HEK293 (cell line): ENCODE results near the gene PANK4.

Source experiments
- CTCF ChIA-PET: fragments of 350-600 bp; formaldehyde crosslinking; extraction: SDS; loops from one replicate; lab custom pipeline; 2021; ENCODE audit warnings: antibody characterized with exemption; lab: Yijun Ruan, JAX
- POLR2A ChIA-PET: fragments of 300-600 bp; formaldehyde crosslinking; extraction: SDS; loops from one replicate; lab custom pipeline; 2020; ENCODE audit warnings: antibody characterized with exemption, inconsistent platforms; lab: Yijun Ruan, JAX
- H3K27ac ChIP-seq: fragments of 200-500 bp; sonication (Bioruptor generic); 2 replicates; pipeline ENCODE4 v1.5.1; 2014; ENCODE audit warnings: low read depth, low read length, control low read depth, inconsistent platforms; ENCODE audit errors: extremely low read depth
- H3K36me3 ChIP-seq, 2 experiments: fragments of 200-500 bp in 1 of 2; sonication (Bioruptor generic) in 1 of 2; 1 replicate in 1 of 2; 2 replicates in 1 of 2; pipeline ENCODE4 v1.5.1; 2014 to 2017; ENCODE audit warnings: inconsistent platforms in 2 of 2, low read length in 2 of 2; ENCODE audit not compliant: control insufficient read depth in 2 of 2, insufficient read depth in 1 of 2
- H3K4me1 ChIP-seq: fragments of 200-500 bp; sonication (Bioruptor generic); 2 replicates; pipeline ENCODE4 v1.5.1; 2014; ENCODE audit warnings: mild to moderate bottlenecking, low read length, inconsistent platforms; ENCODE audit not compliant: control insufficient read depth, insufficient read depth
- H3K4me3 ChIP-seq: 2 replicates; pipeline ENCODE4 v1.5.1; 2011; ENCODE audit warnings: low read depth, mild to moderate bottlenecking, control low read depth, low read length, moderate library complexity
- H3K9me3 ChIP-seq: fragments of 200-500 bp; sonication (Bioruptor generic); 2 replicates; pipeline ENCODE4 v1.5.1; 2014; ENCODE audit warnings: low read depth, low read length, inconsistent platforms; ENCODE audit not compliant: control insufficient read depth, insufficient read depth
- GLIS2 ChIP-seq: fragments of 450-650 bp; formaldehyde crosslinking; IDR thresholded peaks from 2 replicates; pipeline ENCODE4 v1.5.1; 2016; ENCODE audit warnings: missing biosample characterization, missing genetic modification characterization
- HIC1 ChIP-seq: fragments of 450-650 bp; formaldehyde crosslinking; IDR thresholded peaks from 2 replicates; pipeline ENCODE4 v1.5.1; 2016; ENCODE audit warnings: missing biosample characterization, missing genetic modification characterization
- HOXC10 ChIP-seq: sonication (generic); formaldehyde crosslinking; IDR thresholded peaks from 2 replicates; pipeline ENCODE4 v1.8.1; 2023; ENCODE audit warnings: mild to moderate bottlenecking, missing genetic modification reagents
- KLF1 ChIP-seq: fragments of 450-650 bp; formaldehyde crosslinking; IDR thresholded peaks from 2 replicates; pipeline ENCODE4 v1.5.1; 2016; ENCODE audit warnings: missing biosample characterization, missing genetic modification characterization
- MZF1 ChIP-seq: fragments of 450-650 bp; formaldehyde crosslinking; IDR thresholded peaks from 2 replicates; pipeline ENCODE4 v1.5.1; 2017; ENCODE audit warnings: missing biosample characterization, missing genetic modification characterization, borderline replicate concordance
- PATZ1 ChIP-seq: fragments of 450-650 bp; formaldehyde crosslinking; IDR thresholded peaks from 2 replicates; pipeline ENCODE4 v1.5.1; 2016; ENCODE audit warnings: missing biosample characterization, missing genetic modification characterization
- PBX3 ChIP-seq: sonication (generic); formaldehyde crosslinking; IDR thresholded peaks from 2 replicates; pipeline ENCODE4 v1.8.1; 2022; ENCODE audit warnings: mild to moderate bottlenecking, moderate library complexity, missing genetic modification reagents
- REPIN1 ChIP-seq: fragments of 450-650 bp; formaldehyde crosslinking; IDR thresholded peaks from 2 replicates; pipeline ENCODE4 v1.5.1; 2017; ENCODE audit warnings: missing biosample characterization, missing genetic modification characterization, low read depth
- SALL2 ChIP-seq: fragments of 450-650 bp; formaldehyde crosslinking; IDR thresholded peaks from 2 replicates; pipeline ENCODE4 v1.5.0; 2017; ENCODE audit warnings: missing biosample characterization, mild to moderate bottlenecking, missing genetic modification characterization, borderline replicate concordance
- SCRT1 ChIP-seq: fragments of 450-650 bp; formaldehyde crosslinking; IDR thresholded peaks from 2 replicates; pipeline ENCODE4 v1.5.1; 2016; ENCODE audit warnings: missing biosample characterization, missing genetic modification characterization, borderline replicate concordance
- SETDB1 ChIP-seq: IDR thresholded peaks from one replicate; pipeline ENCODE4 v1.6.1; 2017; ENCODE audit warnings: mild to moderate bottlenecking, low read length, moderate library complexity, mixed read lengths; ENCODE audit not compliant: insufficient read length
- ZBTB20 ChIP-seq: fragments of 450-650 bp; formaldehyde crosslinking; IDR thresholded peaks from 2 replicates; pipeline ENCODE4 v1.5.1; 2016; ENCODE audit warnings: missing biosample characterization, missing genetic modification characterization
- ZBTB21 ChIP-seq: fragments of 450-650 bp; formaldehyde crosslinking; IDR thresholded peaks from 2 replicates; pipeline ENCODE4 v1.5.1; 2017; ENCODE audit warnings: missing biosample characterization, missing genetic modification characterization
- ZBTB44 ChIP-seq: fragments of 450-650 bp; IDR thresholded peaks from 2 replicates; pipeline ENCODE4 v1.5.1; 2018; ENCODE audit warnings: missing biosample characterization, mild to moderate bottlenecking, missing genetic modification characterization
- ZBTB48 ChIP-seq: fragments of 450-650 bp; formaldehyde crosslinking; IDR thresholded peaks from 2 replicates; pipeline ENCODE4 v1.5.1; 2016; ENCODE audit warnings: missing biosample characterization, missing genetic modification characterization
- ZFP69B ChIP-seq: fragments of 450-650 bp; formaldehyde crosslinking; IDR thresholded peaks from 2 replicates; pipeline ENCODE4 v1.5.1; 2016; ENCODE audit warnings: missing biosample characterization, missing genetic modification characterization
- ZNF10 ChIP-seq: fragments of 450-650 bp; formaldehyde crosslinking; IDR thresholded peaks from 2 replicates; pipeline ENCODE4 v1.5.1; 2017; ENCODE audit warnings: missing biosample characterization, missing genetic modification characterization
- ZNF138 ChIP-seq: fragments of 450-650 bp; formaldehyde crosslinking; IDR thresholded peaks from 2 replicates; pipeline ENCODE4 v1.5.1; 2016; ENCODE audit warnings: missing biosample characterization, missing genetic modification characterization, borderline replicate concordance
- ZNF184 ChIP-seq: fragments of 450-650 bp; IDR thresholded peaks from 2 replicates; pipeline ENCODE4 v1.5.1; 2018; ENCODE audit warnings: missing biosample characterization, mild to moderate bottlenecking, missing genetic modification characterization
- ZNF2 ChIP-seq: fragments of 450-650 bp; formaldehyde crosslinking; IDR thresholded peaks from 2 replicates; pipeline ENCODE4 v1.5.1; 2016; ENCODE audit warnings: missing biosample characterization, missing genetic modification characterization
- ZNF416 ChIP-seq: fragments of 450-650 bp; formaldehyde crosslinking; IDR thresholded peaks from 2 replicates; pipeline ENCODE4 v1.5.1; 2016; ENCODE audit warnings: missing biosample characterization, missing genetic modification characterization
- ZNF449 ChIP-seq: fragments of 450-650 bp; formaldehyde crosslinking; IDR thresholded peaks from 2 replicates; pipeline ENCODE4 v1.5.1; 2017; ENCODE audit warnings: missing biosample characterization, mild to moderate bottlenecking, missing genetic modification characterization, moderate library complexity
- ZNF48 ChIP-seq: fragments of 450-650 bp; formaldehyde crosslinking; IDR thresholded peaks from 2 replicates; pipeline ENCODE4 v1.5.1; 2016; ENCODE audit warnings: missing biosample characterization, missing genetic modification characterization
- ZNF514 ChIP-seq: fragments of 450-650 bp; formaldehyde crosslinking; IDR thresholded peaks from 2 replicates; pipeline ENCODE4 v1.5.1; 2016; ENCODE audit warnings: missing biosample characterization, missing genetic modification characterization
- ZNF530 ChIP-seq: fragments of 450-650 bp; formaldehyde crosslinking; IDR thresholded peaks from 2 replicates; pipeline ENCODE4 v1.5.1; 2016; ENCODE audit warnings: low read depth, missing biosample characterization, missing genetic modification characterization
- ZNF561 ChIP-seq: fragments of 450-650 bp; IDR thresholded peaks from 2 replicates; pipeline ENCODE4 v1.5.1; 2018; ENCODE audit warnings: missing biosample characterization, missing genetic modification characterization, borderline replicate concordance
- ZNF624 ChIP-seq: fragments of 450-650 bp; formaldehyde crosslinking; IDR thresholded peaks from 2 replicates; pipeline ENCODE4 v1.5.1; 2017; ENCODE audit warnings: missing biosample characterization, missing genetic modification characterization
- ZNF658 ChIP-seq: fragments of 450-650 bp; formaldehyde crosslinking; IDR thresholded peaks from 2 replicates; pipeline ENCODE4; 2016; ENCODE audit warnings: missing biosample characterization, missing genetic modification characterization
- ZSCAN5A ChIP-seq: fragments of 450-650 bp; formaldehyde crosslinking; IDR thresholded peaks from 2 replicates; pipeline ENCODE4 v1.5.1; 2016; ENCODE audit warnings: missing biosample characterization, missing genetic modification characterization

PANK4 gene

GRCh38 chr1:2548068-2548589, 21.7 kb upstream of the PANK4 start:
- CTCF ChIA-PET = interaction anchor here (0.8 to 3.8 kb wide), 14 partner anchors 13 to 232 kb away, joined by 3 to 31 read pairs (median 4); partner anchors contain the start of genes PANK4 and PEX10
- Histone ChIP-seq H3K4me3 (no peak overlapping the region), H3K27ac (no peak overlapping the region), H3K36me3 (no peaks in the 10 kb centered on the region), H3K9me3 (no peaks in the 10 kb centered on the region), H3K4me1 (no peaks in the 10 kb centered on the region; the same call in 1 of the 2 replicates)
- POLR2A ChIA-PET = interaction anchor here (2.9 kb wide), 1 partner anchor 22 kb away, joined by 33 read pairs; the partner anchor contains the start of gene PANK4
- TF ChIP-seq ZNF530 (tag by site-specific recombination) (no peak), KLF1 (tag by site-specific recombination) (0 out of 2 replicates have a peak, but pooled peaks have one; percentile 22), REPIN1 (tag by site-specific recombination) (no peak), SETDB1 (no peak), ZBTB20 (tag by site-specific recombination) (0 out of 2 replicates have a peak, but pooled peaks have one; percentile 6), ZNF624 (no peak), MZF1 (tag by site-specific recombination) (no peak), ZNF138 (tag by site-specific recombination) (no peak), SALL2 (tag by site-specific recombination) (no peak), ZNF184 (tag by site-specific recombination) (no peak), ZSCAN5A (tag by site-specific recombination) (no peak), PATZ1 (no peak), HOXC10 (no peak), ZNF10 (tag by site-specific recombination) (no peak), ZBTB44 (tag by site-specific recombination) (no peak), ZBTB21 (no peak), PBX3 (no peak), ZNF416 (tag by site-specific recombination) (no peak), ZNF449 (tag by site-specific recombination) (no peak), GLIS2 (0 out of 2 replicates have a peak, but pooled peaks have one; percentile 32), ZNF2 (tag by site-specific recombination) (0 out of 2 replicates have a peak, but pooled peaks have one; percentile 33), HIC1 (peak; percentile 63; the same call in 1 of the 2 replicates), ZBTB48 (tag by site-specific recombination) (no peak), ZNF48 (tag by site-specific recombination) (no peak), ZNF561 (tag by site-specific recombination) (0 out of 2 replicates have a peak, but pooled peaks have one; percentile 21), ZNF514 (tag by site-specific recombination) (no peak), SCRT1 (tag by site-specific recombination) (no peak), ZNF658 (tag by site-specific recombination) (no peak), ZFP69B (tag by site-specific recombination) (no peak)
